Activated CD4-positive, alpha-beta memory T cell treated with anti-CD3 and anti-CD28 coated beads, Interleukin-2, amount 10 ng/mL, durations not matched to agents 7 days and 5 days (primary cell): ENCODE results near the gene CYSTM1. TPM values are rescaled to one million over a fixed set of nuclear protein-coding genes. Genes with fewer than 3 reads are reported as not detected.

ENCODE experiments used
- CTCF ChIA-PET: fragments of 350-600 bp; sonication (Branson Sonifier 250); formaldehyde crosslinking; loops from one replicate; lab custom pipeline; 2021; ENCODE audit warnings: antibody characterized with exemption, inconsistent platforms; lab: Charles Lee
- POLR2A ChIA-PET: fragments of 350-600 bp; sonication (Branson Sonifier 250); formaldehyde crosslinking; loops from one replicate; lab custom pipeline; 2021; ENCODE audit warnings: antibody characterized with exemption; lab: Charles Lee
- DNase-seq: peaks from one replicate; pipeline ENCODE4 v3.0.0-alpha.2; 2020
- H3K27ac Mint-ChIP-seq: one replicate; pipeline ENCODE4 v1.8.0; 2021; ENCODE audit warnings: mild to moderate bottlenecking, mixed read lengths
- H3K27me3 Mint-ChIP-seq: one replicate; pipeline ENCODE4 v1.8.0; 2021; ENCODE audit warnings: mixed read lengths
- H3K36me3 Mint-ChIP-seq: one replicate; pipeline ENCODE4 v1.8.0; 2021; ENCODE audit warnings: low read depth, mixed read lengths
- H3K4me1 Mint-ChIP-seq: one replicate; pipeline ENCODE4 v1.8.0; 2021; ENCODE audit warnings: mixed read lengths
- H3K4me3 Mint-ChIP-seq: one replicate; pipeline ENCODE4 v1.8.0; 2021; ENCODE audit warnings: mild to moderate bottlenecking, mixed read lengths
- H3K9me3 Mint-ChIP-seq: one replicate; pipeline ENCODE4 v1.8.0; 2021; ENCODE audit warnings: mixed read lengths
- total RNA-seq, 2 experiments: library from RNA; stranded (reverse); gene quantifications; one replicate each; pipeline ENCODE4 v1.2.3, GENCODE V29; 2021

The CYSTM1 gene
- total RNA-seq, 2 experiments from 2014 or later: 20.1 to 22.3 TPM

GRCh38 chr5:140275837-140276236 lies 100.8 kb downstream of the CYSTM1 start:
- ChIA-PET CTCF (interaction anchor here (0.9 to 1.6 kb wide), 3 partner anchors 31 to 69 kb away, joined by 3 to 5 read pairs (median 3); no protein-coding TSS in a partner anchor), POLR2A (interaction anchor here (1.0 kb wide), 1 partner anchor 372 kb away, joined by 3 read pairs; the partner anchor contains the start of genes IK and NDUFA2)
- H3K9me3 Mint-ChIP-seq: peaks cover 2% of the 10 kb centered on the region
- DNase-seq: no peak
- no peak overlapping the region for H3K4me3 Mint-ChIP-seq
- peaks cover 27% of the 10 kb centered on the region for H3K4me1 Mint-ChIP-seq
- peaks cover 32% of the 10 kb centered on the region for H3K36me3 Mint-ChIP-seq
- no peak overlapping the region for H3K27ac Mint-ChIP-seq
- no peaks in the 10 kb centered on the region for H3K27me3 Mint-ChIP-seq

GRCh38 chr5:140282266-140282665 lies 107.3 kb downstream of the CYSTM1 start:
- CTCF ChIA-PET: interaction anchor here (0.7 to 1.3 kb wide), 2 partner anchors 38 to 81 kb away, joined by 3 to 6 read pairs; no protein-coding TSS in a partner anchor
- Mint-ChIP-seq H3K4me1 (peaks cover 32% of the 10 kb centered on the region), H3K27ac (no peak overlapping the region), H3K4me3 (no peak overlapping the region), H3K27me3 (no peaks in the 10 kb centered on the region), H3K9me3 (peaks cover 2% of the 10 kb centered on the region), H3K36me3 (peaks cover 11% of the 10 kb centered on the region)
- DNase-seq: no peak
- POLR2A ChIA-PET: interaction anchor here (0.9 to 1.4 kb wide), 2 partner anchors 10 to 38 kb away, joined by 3 read pairs; no protein-coding TSS in a partner anchor

- ChIA-PET POLR2A (interaction anchor here (0.8 to 1.2 kb wide), 2 partner anchors 18 to 62 kb away, joined by 3 read pairs; partner anchors contain the start of genes HBEGF and PFDN1), CTCF (no interaction called here)
- H3K4me3 Mint-ChIP-seq: no peak overlapping the region
- H3K36me3 Mint-ChIP-seq: no peaks in the 10 kb centered on the region
- H3K27me3 Mint-ChIP-seq: no peaks in the 10 kb centered on the region
- H3K4me1 Mint-ChIP-seq: peaks cover 31% of the 10 kb centered on the region
- no peaks in the 10 kb centered on the region for H3K9me3 Mint-ChIP-seq
- no peak for DNase-seq
- H3K27ac Mint-ChIP-seq: no peak overlapping the region
These were observed 109.0 kb downstream of the CYSTM1 start for GRCh38 chr5:140284013-140284412.

GRCh38 chr5:140286424-140286823 lies 111.4 kb downstream of the CYSTM1 start:
- DNase-seq: no peak
- Mint-ChIP-seq H3K4me1 (peaks cover 37% of the 10 kb centered on the region), H3K27ac (no peak overlapping the region), H3K27me3 (no peaks in the 10 kb centered on the region), H3K4me3 (no peak overlapping the region), H3K9me3 (no peaks in the 10 kb centered on the region), H3K36me3 (peaks cover 14% of the 10 kb centered on the region)
- ChIA-PET POLR2A (no interaction called here), CTCF (interaction anchor here (1.1 kb wide), 1 partner anchor 358 kb away, joined by 3 read pairs; no protein-coding TSS in a partner anchor)

- no peak overlapping the region for H3K27ac Mint-ChIP-seq
- no peak for DNase-seq
- H3K4me3 Mint-ChIP-seq: no peak overlapping the region
- POLR2A ChIA-PET: no interaction called here
- H3K36me3 Mint-ChIP-seq: peaks cover 16% of the 10 kb centered on the region
- H3K9me3 Mint-ChIP-seq: no peaks in the 10 kb centered on the region
- H3K27me3 Mint-ChIP-seq: no peaks in the 10 kb centered on the region
- H3K4me1 Mint-ChIP-seq: peaks cover 39% of the 10 kb centered on the region
- CTCF ChIA-PET: interaction anchor here (1.1 to 1.2 kb wide), 2 partner anchors 68 to 357 kb away, joined by 3 read pairs; no protein-coding TSS in a partner anchor
These were observed 113.0 kb downstream of the CYSTM1 start for GRCh38 chr5:140287801-140288521.

- CTCF ChIA-PET: interaction anchor here (0.6 to 1.2 kb wide), 3 partner anchors 48 to 54 kb away, joined by 3 read pairs; partner anchors contain the start of gene HBEGF
- H3K27ac Mint-ChIP-seq: no peak overlapping the region
- H3K4me1 Mint-ChIP-seq: peaks cover 37% of the 10 kb centered on the region
- POLR2A ChIA-PET: no interaction called here
- no peak for DNase-seq
- H3K4me3 Mint-ChIP-seq: no peak overlapping the region
- peaks cover 39% of the 10 kb centered on the region for H3K36me3 Mint-ChIP-seq
- H3K9me3 Mint-ChIP-seq: no peaks in the 10 kb centered on the region
- H3K27me3 Mint-ChIP-seq: no peaks in the 10 kb centered on the region
These were observed 117.4 kb downstream of the CYSTM1 start for GRCh38 chr5:140292212-140293036.

Other genes starting within 250 kb of the CYSTM1 start
- not detected for gene NRG2, start 131.9 kb upstream of the CYSTM1 start, total RNA-seq
- 10 to 100 TPM; 14.7 to 15.1 TPM for gene PURA, start 61.1 kb upstream of the CYSTM1 start, total RNA-seq
- gene IGIP, start 49.3 kb upstream of the CYSTM1 start, total RNA-seq: 1 to 10 TPM; 4.8 to 4.9 TPM
- gene PFDN1, start 127.9 kb downstream of the CYSTM1 start, total RNA-seq: 10 to 100 TPM; 52.3 to 55.8 TPM
- 10 to 100 TPM; 67.9 to 69.1 TPM for gene HBEGF, start 171.4 kb downstream of the CYSTM1 start, total RNA-seq
- under 1 TPM; 0.43 to 0.78 TPM for gene SLC4A9, start 185.0 kb downstream of the CYSTM1 start, total RNA-seq
- 100 to 1,000 TPM; 109 to 122 TPM for gene ANKHD1, start 226.6 kb downstream of the CYSTM1 start, total RNA-seq